Glomerular endothelial cell (primary cell): ENCODE data around the gene SLC30A4. TPM values are rescaled to one million over a fixed set of nuclear protein-coding genes. Genes with fewer than 3 reads are reported as not detected.
"Not testable (repeated sequence)": the region's sequence is repeated elsewhere in the genome, so short reads cannot be mapped to it uniquely, and the experiment has no call there.

Source experiments
- DNase-seq: peaks from one replicate; pipeline ENCODE4 v3.0.0-alpha.2; 2011; ENCODE audit warnings: low read depth, low spot score; ENCODE audit errors: extremely low read depth
- total RNA-seq: library from RNA; depleted of rRNA; stranded (reverse); fragments of >200 nt; gene quantifications from 2 replicates; pipeline ENCODE4 v1.2.3, GENCODE V29; 2015

The SLC30A4 gene
- 9.1 and 10.6 TPM in 2 replicates for total RNA-seq

GRCh38 chr15:45522328-45523165 lies at the start of gene SLC30A4:
Gene SLC30A4 (minus strand): TSS chr15:45522755. CDS start chr15:45522354, 401 bp downstream.
- DNase-seq: no peak

- DNase-seq: no peak
Observed at GRCh38 chr15:45555934-45556608, 33.5 kb upstream of the SLC30A4 start.

- no peak for DNase-seq
Observed at GRCh38 chr15:45551676-45552075, 29.1 kb upstream of the SLC30A4 start.

GRCh38 chr15:45550436-45550835 lies 27.9 kb upstream of the SLC30A4 start:
- no peak for DNase-seq

GRCh38 chr15:45549541-45550220 lies 27.1 kb upstream of the SLC30A4 start:
- DNase-seq: no peak

- no peak for DNase-seq
Observed at GRCh38 chr15:45548753-45549520, 26.4 kb upstream of the SLC30A4 start.

GRCh38 chr15:45546789-45547188 lies 24.2 kb upstream of the SLC30A4 start:
- DNase-seq: no peak

GRCh38 chr15:45544266-45545023 lies 21.9 kb upstream of the SLC30A4 start:
- DNase-seq: no peak

GRCh38 chr15:45543051-45543450 lies 20.5 kb upstream of the SLC30A4 start:
- no peak for DNase-seq

GRCh38 chr15:45540531-45540930 lies 18.0 kb upstream of the SLC30A4 start:
- no peak for DNase-seq

GRCh38 chr15:45539680-45540079 lies 17.1 kb upstream of the SLC30A4 start:
- DNase-seq: no peak

GRCh38 chr15:45536934-45537333 lies 14.4 kb upstream of the SLC30A4 start:
- DNase-seq: no peak

GRCh38 chr15:45535486-45536042 lies 13.0 kb upstream of the SLC30A4 start:
- no peak for DNase-seq

GRCh38 chr15:45534821-45535220 lies 12.3 kb upstream of the SLC30A4 start:
- no peak for DNase-seq

- DNase-seq: not testable (repeated sequence)
Observed at GRCh38 chr15:45532892-45533291, 10.3 kb upstream of the SLC30A4 start.

- DNase-seq: no peak
Observed at GRCh38 chr15:45529613-45530012, 7.1 kb upstream of the SLC30A4 start.

GRCh38 chr15:45527086-45527485 lies 4.5 kb upstream of the SLC30A4 start:
- DNase-seq: no peak

GRCh38 chr15:45523166-45523460 lies 558 bp upstream of the SLC30A4 start:
- DNase-seq: no peak

GRCh38 chr15:45521596-45522327 lies 793 bp downstream of the SLC30A4 start:
- no peak for DNase-seq
